D341Med (cell line): ENCODE measurements around the gene KDM4C.

Experiments used
- DNase-seq: peaks from one replicate; pipeline ENCODE4 v3.0.0; 2012; ENCODE audit warnings: low spot score

KDM4C gene

GRCh38 chr9:7045361-7045760, 287.6 kb downstream of the KDM4C start:
- DNase-seq, result no peak

GRCh38 chr9:7051711-7052110, 293.9 kb downstream of the KDM4C start:
- no peak for DNase-seq

- DNase-seq, result no peak
These were observed 296.1 kb downstream of the KDM4C start for GRCh38 chr9:7053903-7054302.

GRCh38 chr9:7055171-7055903, 297.6 kb downstream of the KDM4C start:
- DNase-seq, result no peak

- no peak for DNase-seq
These were observed 298.5 kb downstream of the KDM4C start for GRCh38 chr9:7056254-7056653.

- DNase-seq, result no peak
These were observed 300.7 kb downstream of the KDM4C start for GRCh38 chr9:7058473-7058872.

GRCh38 chr9:7067169-7067568, 309.4 kb downstream of the KDM4C start:
- no peak for DNase-seq

GRCh38 chr9:7071916-7072315, 314.1 kb downstream of the KDM4C start:
- DNase-seq, result no peak

- no peak for DNase-seq
These were observed 315.9 kb downstream of the KDM4C start for GRCh38 chr9:7073706-7074105.

- no peak for DNase-seq
These were observed 317.4 kb downstream of the KDM4C start for GRCh38 chr9:7075154-7075553.

- DNase-seq, result no peak
These were observed 321.3 kb downstream of the KDM4C start for GRCh38 chr9:7079051-7079450.

- no peak for DNase-seq
These were observed 323.4 kb downstream of the KDM4C start for GRCh38 chr9:7081065-7081600.

GRCh38 chr9:7083192-7083591, 325.4 kb downstream of the KDM4C start:
- DNase-seq, result no peak

GRCh38 chr9:7085357-7085756, 327.6 kb downstream of the KDM4C start:
- no peak for DNase-seq

GRCh38 chr9:7086389-7086788, 328.6 kb downstream of the KDM4C start:
- DNase-seq, result no peak

- no peak for DNase-seq
These were observed 330.8 kb downstream of the KDM4C start for GRCh38 chr9:7088611-7089010.

GRCh38 chr9:7089406-7090193, 331.8 kb downstream of the KDM4C start:
- DNase-seq, result no peak

- no peak for DNase-seq
These were observed 335.3 kb downstream of the KDM4C start for GRCh38 chr9:7093040-7093439.

GRCh38 chr9:7094052-7094451, 336.3 kb downstream of the KDM4C start:
- peak; percentile 38 for DNase-seq

GRCh38 chr9:7094576-7094975, 336.8 kb downstream of the KDM4C start:
- no peak for DNase-seq

- DNase-seq, result no peak
These were observed 337.3 kb downstream of the KDM4C start for GRCh38 chr9:7095058-7095457.

- no peak for DNase-seq
These were observed 339.4 kb downstream of the KDM4C start for GRCh38 chr9:7097040-7097715.
